Left lobe of liver (tissue), 2 donors: ENCODE results near the gene KCNAB2. TPM values are rescaled to one million over a fixed set of nuclear protein-coding genes. Genes with fewer than 3 reads are reported as not detected.
A peak's percentile ranks its signal among the peaks of the same experiment; 100 is the strongest.

ENCODE experiments used
- ATAC-seq: fragments of 200-7000 bp; cut with Tn5 transposase; one replicate; pipeline ENCODE4 v1.9.1; 2020; ENCODE audit warnings: mild to moderate bottlenecking, moderate library complexity
- DNase-seq: peaks from one replicate; pipeline ENCODE4 v3.0.0-alpha.2; 2020; ENCODE audit warnings: low spot score
- total RNA-seq: library from RNA; stranded (reverse); gene quantifications from one replicate; pipeline ENCODE4 v1.2.1, GENCODE V29; 2021
- donor health status: DM: no; HTN: no; CAD: no; lungs with moderate emphysema.
- donor health status: DM: no; HTN: yes; CAD: no.

KCNAB2 gene
- total RNA-seq, 1 donor from 2014 or later, result 6.9 TPM

- DNase-seq, result no peak
- no peak for ATAC-seq
Observed at GRCh38 chr1:6077506-6077905, 31.8 kb downstream of the KCNAB2 start.

- no peak for ATAC-seq
Observed at GRCh38 chr1:6077919-6078318, 32.2 kb downstream of the KCNAB2 start.

GRCh38 chr1:6080469-6080868 lies 34.8 kb downstream of the KCNAB2 start:
- ATAC-seq, result peak; percentile 44
- DNase-seq, result no peak

More at GRCh38 chr1:6077919-6078318, 32.2 kb downstream of the KCNAB2 start:
- no peak for DNase-seq

- DNase-seq, result no peak
- no peak for ATAC-seq
Observed at GRCh38 chr1:6081901-6082300, 36.2 kb downstream of the KCNAB2 start.

- DNase-seq, result no peak
- peak; percentile 20 for ATAC-seq
Observed at GRCh38 chr1:6082430-6082971, 36.8 kb downstream of the KCNAB2 start.

- DNase-seq, result no peak
- no peak for ATAC-seq
Observed at GRCh38 chr1:6083385-6083784, 37.7 kb downstream of the KCNAB2 start.

- ATAC-seq (no peak), DNase-seq (no peak)
Observed at GRCh38 chr1:6083801-6084446, 38.2 kb downstream of the KCNAB2 start.

GRCh38 chr1:6084781-6085495 lies 39.2 kb downstream of the KCNAB2 start:
- ATAC-seq, result no peak
- no peak for DNase-seq

GRCh38 chr1:6085666-6086065 lies 40.0 kb downstream of the KCNAB2 start:
- DNase-seq (no peak), ATAC-seq (no peak)

GRCh38 chr1:6086358-6086757 lies 40.7 kb downstream of the KCNAB2 start:
- ATAC-seq (no peak), DNase-seq (no peak)

- no peak for DNase-seq
Observed at GRCh38 chr1:6086762-6087376, 41.2 kb downstream of the KCNAB2 start.

GRCh38 chr1:6087377-6087772 lies 41.7 kb downstream of the KCNAB2 start:
- ATAC-seq, result no peak
- DNase-seq, result no peak

More at GRCh38 chr1:6086762-6087376, 41.2 kb downstream of the KCNAB2 start:
- no peak for ATAC-seq

- ATAC-seq (no peak), DNase-seq (no peak)
Observed at GRCh38 chr1:6087958-6088357, 42.3 kb downstream of the KCNAB2 start.

GRCh38 chr1:6088956-6089355 lies 43.3 kb downstream of the KCNAB2 start:
- ATAC-seq (no peak), DNase-seq (no peak)

- ATAC-seq (no peak), DNase-seq (no peak)
Observed at GRCh38 chr1:6090288-6090687, 44.6 kb downstream of the KCNAB2 start.

- no peak for DNase-seq
- no peak for ATAC-seq
Observed at GRCh38 chr1:6090996-6091822, 45.5 kb downstream of the KCNAB2 start.

- ATAC-seq (no peak), DNase-seq (no peak)
Observed at GRCh38 chr1:6091823-6092109, 46.1 kb downstream of the KCNAB2 start.

- DNase-seq (no peak), ATAC-seq (no peak)
Observed at GRCh38 chr1:6092211-6092610, 46.5 kb downstream of the KCNAB2 start.

- no peak for ATAC-seq
- DNase-seq, result no peak
Observed at GRCh38 chr1:6093071-6093470, 47.4 kb downstream of the KCNAB2 start.

- ATAC-seq, result no peak
Observed at GRCh38 chr1:6093611-6094010, 47.9 kb downstream of the KCNAB2 start.

GRCh38 chr1:6094246-6094645 lies 48.6 kb downstream of the KCNAB2 start:
- ATAC-seq, result no peak

More at GRCh38 chr1:6093611-6094010, 47.9 kb downstream of the KCNAB2 start:
- no peak for DNase-seq

More at GRCh38 chr1:6094246-6094645, 48.6 kb downstream of the KCNAB2 start:
- no peak for DNase-seq
